ENCODE results near the gene IGSF21. TPM values are rescaled to one million over a fixed set of nuclear protein-coding genes. Genes with fewer than 3 reads are reported as not detected.

Gene IGSF21
- total and polyA plus RNA-seq, 10 of the 15 experiments (the other 5 are each of a cell fraction or from before 2014, with no cell fraction given), result 0.03 to 0.49 TPM; not detected in 8

DNA sequence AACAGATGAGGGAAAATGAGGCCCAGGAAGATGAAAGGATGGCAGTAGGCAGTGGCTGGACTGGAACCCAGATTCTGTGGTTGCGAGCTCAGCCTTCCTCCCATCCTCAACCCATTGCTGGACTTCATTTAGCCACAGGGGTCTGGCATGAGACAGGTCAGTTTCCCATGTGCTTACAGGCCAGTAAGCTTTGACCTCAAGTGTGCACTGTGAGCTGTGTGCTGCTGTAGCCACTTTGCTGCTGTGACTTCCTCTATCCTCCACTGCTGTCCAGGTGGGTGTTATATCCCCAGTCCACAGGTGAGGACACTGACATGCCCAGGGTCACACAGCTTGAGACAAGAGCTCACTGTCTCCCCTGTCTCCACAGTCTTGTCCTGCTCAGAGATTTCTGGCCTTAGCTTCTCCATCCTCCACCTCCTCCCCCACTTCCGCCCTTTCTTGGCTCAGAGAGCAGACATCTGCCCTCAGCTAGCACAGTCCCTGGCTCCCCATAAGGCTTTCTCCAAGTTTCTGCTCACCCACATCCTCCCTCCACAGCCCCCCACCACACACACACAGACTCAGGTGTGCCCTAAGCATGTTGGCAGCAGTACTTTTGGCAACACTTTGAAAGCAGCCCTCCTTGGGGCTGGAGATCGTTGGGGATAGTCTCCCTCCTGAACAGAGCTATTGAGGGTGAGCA, 7.3 kb downstream of the IGSF21 start (continued):
- TF ChIP-seq CBX5 (IDR thresholded peaks at IDR 0.05; ENCODE audit: low read depth) (no peak), IRF4 (IDR thresholded peaks at IDR 0.05; ENCODE audit: low read depth, low read length) (no peak), MYC (IDR thresholded peaks at IDR 0.05; ENCODE audit: insufficient read depth, insufficient read length, insufficient replicate concordance, low read length, severe bottlenecking) (no peak), FOS (IDR thresholded peaks at IDR 0.05; ENCODE audit: borderline replicate concordance, extremely low read depth, insufficient read length) (no peak), NFIC (IDR thresholded peaks at IDR 0.05; ENCODE audit: low read depth, low read length) (no peak), EP300 (IDR thresholded peaks at IDR 0.05; ENCODE audit: borderline replicate concordance in 1 of 2, control insufficient read depth in 1 of 2, low read depth in 2 of 2, low read length in 2 of 2) (no peak), ZNF217 (IDR thresholded peaks at IDR 0.05) (no peak), CHD1 (IDR thresholded peaks at IDR 0.05; ENCODE audit: low read depth, low read length) (no peak), BRCA1 (IDR thresholded peaks at IDR 0.05; ENCODE audit: low read depth, low read length) (no peak)
- TF ChIP-seq, protein P1, sequence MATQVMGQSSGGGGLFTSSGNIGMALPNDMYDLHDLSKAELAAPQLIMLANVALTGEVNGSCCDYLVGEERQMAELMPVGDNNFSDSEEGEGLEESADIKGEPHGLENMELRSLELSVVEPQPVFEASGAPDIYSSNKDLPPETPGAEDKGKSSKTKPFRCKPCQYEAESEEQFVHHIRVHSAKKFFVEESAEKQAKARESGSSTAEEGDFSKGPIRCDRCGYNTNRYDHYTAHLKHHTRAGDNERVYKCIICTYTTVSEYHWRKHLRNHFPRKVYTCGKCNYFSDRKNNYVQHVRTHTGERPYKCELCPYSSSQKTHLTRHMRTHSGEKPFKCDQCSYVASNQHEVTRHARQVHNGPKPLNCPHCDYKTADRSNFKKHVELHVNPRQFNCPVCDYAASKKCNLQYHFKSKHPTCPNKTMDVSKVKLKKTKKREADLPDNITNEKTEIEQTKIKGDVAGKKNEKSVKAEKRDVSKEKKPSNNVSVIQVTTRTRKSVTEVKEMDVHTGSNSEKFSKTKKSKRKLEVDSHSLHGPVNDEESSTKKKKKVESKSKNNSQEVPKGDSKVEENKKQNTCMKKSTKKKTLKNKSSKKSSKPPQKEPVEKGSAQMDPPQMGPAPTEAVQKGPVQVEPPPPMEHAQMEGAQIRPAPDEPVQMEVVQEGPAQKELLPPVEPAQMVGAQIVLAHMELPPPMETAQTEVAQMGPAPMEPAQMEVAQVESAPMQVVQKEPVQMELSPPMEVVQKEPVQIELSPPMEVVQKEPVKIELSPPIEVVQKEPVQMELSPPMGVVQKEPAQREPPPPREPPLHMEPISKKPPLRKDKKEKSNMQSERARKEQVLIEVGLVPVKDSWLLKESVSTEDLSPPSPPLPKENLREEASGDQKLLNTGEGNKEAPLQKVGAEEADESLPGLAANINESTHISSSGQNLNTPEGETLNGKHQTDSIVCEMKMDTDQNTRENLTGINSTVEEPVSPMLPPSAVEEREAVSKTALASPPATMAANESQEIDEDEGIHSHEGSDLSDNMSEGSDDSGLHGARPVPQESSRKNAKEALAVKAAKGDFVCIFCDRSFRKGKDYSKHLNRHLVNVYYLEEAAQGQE (IDR thresholded peaks at IDR 0.05; ENCODE audit: low read depth, low read length), result no peak

Data from GM12878 (cell line).